SIG-M5 (cell line): ENCODE data around the gene SMARCAD1.

ENCODE experiments used
- DNase-seq: peaks from one replicate; lab custom pipeline; 2025; lab: John Stamatoyannopoulos, UW

The SMARCAD1 gene, protein sequence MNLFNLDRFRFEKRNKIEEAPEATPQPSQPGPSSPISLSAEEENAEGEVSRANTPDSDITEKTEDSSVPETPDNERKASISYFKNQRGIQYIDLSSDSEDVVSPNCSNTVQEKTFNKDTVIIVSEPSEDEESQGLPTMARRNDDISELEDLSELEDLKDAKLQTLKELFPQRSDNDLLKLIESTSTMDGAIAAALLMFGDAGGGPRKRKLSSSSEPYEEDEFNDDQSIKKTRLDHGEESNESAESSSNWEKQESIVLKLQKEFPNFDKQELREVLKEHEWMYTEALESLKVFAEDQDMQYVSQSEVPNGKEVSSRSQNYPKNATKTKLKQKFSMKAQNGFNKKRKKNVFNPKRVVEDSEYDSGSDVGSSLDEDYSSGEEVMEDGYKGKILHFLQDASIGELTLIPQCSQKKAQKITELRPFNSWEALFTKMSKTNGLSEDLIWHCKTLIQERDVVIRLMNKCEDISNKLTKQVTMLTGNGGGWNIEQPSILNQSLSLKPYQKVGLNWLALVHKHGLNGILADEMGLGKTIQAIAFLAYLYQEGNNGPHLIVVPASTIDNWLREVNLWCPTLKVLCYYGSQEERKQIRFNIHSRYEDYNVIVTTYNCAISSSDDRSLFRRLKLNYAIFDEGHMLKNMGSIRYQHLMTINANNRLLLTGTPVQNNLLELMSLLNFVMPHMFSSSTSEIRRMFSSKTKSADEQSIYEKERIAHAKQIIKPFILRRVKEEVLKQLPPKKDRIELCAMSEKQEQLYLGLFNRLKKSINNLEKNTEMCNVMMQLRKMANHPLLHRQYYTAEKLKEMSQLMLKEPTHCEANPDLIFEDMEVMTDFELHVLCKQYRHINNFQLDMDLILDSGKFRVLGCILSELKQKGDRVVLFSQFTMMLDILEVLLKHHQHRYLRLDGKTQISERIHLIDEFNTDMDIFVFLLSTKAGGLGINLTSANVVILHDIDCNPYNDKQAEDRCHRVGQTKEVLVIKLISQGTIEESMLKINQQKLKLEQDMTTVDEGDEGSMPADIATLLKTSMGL

DNA sequence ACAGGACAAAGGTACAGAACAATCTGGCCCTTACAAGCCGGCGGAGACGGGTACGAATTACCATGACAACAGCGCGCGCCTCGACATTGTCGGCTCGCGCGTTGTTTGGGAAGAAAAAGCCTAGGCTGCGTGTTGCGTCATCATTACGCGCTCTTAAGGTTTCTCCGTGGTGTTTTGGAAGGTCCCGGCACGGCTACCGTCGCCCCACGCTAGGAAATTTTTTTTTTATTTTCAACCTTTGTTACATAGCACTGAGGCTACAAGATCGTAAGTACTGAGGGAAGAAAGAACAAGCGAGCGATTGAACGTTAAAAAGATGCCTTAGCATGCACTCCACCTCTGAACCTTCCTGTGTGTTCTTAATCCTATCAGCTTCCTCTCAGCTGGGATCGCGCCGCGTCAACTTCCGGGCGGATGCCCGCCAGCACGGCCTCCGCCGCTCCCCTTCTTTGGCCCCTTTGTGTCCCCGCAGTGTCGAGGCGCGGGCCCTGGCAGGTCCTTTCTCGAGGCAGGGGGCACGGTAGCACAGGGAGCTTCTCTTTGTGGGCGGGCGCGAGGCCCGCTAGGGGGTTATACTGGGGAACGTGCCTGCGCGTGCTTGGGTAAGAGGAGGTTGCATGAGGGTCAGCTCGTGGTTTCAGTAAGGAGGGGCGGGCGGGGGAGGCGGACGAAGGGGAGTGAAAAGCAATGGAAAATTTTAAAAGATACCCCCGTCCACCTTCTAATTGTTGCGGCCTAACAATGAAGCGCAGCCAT lies at the start of gene SMARCAD1:
Gene SMARCAD1, plus strand, starts transcription at position 397 of the 756 bp plus-strand sequence. CDS start 530 bp downstream, outside the sequence.
- DNase-seq = peak; percentile 38

DNA sequence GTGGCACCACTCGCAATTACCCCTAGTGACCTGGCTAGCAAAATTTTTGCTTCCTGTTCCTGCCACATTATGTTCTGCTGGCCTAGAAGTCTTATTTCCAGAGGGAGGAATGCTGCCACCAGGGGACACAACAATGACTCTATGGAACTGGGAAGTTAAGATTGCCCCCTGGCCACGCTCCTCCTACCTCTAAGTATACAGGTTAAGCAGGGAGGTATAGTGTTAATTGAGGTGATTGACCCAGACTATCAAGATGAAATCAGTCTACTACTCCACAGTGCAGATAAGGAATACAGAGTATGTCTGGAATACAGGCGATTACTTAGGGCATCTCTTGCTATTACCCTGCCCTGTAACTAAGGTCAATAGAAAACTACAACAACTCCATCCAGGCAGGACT lies 48.8 kb upstream of the SMARCAD1 start:
- DNase-seq = no peak

DNA sequence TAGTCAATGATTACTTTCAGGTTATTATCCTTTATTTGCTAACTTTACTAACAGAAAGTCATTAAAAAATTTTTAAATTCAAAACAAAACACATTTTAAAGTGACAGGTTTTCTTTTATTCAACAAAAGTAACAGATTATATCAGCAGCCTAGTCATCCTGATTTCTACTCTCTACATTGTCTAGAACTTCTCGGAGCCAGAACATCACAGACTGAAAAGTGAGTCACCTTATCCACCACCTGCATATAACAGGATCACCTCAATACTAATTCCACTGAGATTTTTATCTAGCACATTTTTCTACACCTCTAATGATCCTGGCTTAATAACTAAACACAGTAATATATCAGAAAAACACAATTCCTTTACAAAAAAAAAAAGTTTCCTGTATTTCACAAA lies 47.9 kb upstream of the SMARCAD1 start:
- DNase-seq = no peak

DNA sequence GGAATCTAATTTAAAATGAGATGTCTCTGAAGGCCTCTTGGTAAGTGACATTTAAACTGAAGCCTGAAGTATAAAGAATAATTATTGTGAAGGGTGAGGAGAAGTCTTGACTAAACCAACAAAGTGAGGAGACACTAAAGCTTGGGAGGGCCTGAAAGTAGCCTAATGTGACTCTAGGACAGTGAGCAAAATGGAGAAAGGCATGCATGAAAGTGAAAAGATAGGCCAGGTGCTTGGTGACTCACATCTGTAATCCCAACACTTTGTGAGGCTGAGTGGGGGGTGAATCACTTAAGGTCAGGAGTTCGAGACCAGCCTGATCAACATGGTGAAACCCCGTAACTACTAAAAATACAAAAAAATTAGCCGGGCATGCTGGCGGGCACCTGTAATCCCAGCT lies 46.9 kb upstream of the SMARCAD1 start:
- no peak for DNase-seq

DNA sequence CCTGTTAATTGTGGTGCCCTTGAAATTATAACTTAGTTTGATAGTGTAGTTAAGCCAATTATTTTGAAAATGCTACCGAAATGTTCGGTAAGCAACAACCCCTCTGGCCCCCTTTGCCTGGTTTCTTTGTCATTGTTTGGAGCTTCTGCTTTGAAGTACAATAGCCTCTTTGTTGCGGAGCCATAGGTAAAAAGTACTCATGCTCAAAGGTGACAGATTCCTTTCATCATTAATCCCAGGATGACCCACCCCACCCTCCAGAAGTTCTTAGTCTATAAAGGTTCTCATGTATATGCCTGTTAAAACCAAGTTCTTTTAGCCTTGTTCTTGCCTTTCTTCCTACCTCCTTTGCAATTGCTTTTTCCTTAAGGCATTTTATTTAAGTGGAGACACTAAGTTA lies 42.4 kb upstream of the SMARCAD1 start:
- DNase-seq = no peak

DNA sequence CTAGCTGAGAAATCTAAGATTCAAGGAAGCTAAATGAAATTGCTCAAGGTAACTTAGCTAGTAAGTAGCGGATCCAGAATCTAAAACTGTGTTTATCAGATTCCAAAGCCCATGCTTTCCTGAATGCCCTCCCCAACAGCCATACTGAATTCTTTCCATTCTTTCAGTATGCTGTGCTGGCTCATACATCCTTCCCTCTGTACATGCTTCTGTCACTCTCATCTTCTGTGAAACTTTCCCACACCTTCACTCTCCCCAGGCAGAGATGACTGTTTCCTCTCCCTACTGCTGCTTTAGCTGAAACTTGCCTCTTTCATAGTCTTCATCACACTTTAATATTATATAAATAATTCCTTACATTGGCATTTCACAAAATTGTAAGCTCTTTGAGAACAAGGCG lies 39.3 kb upstream of the SMARCAD1 start:
- DNase-seq = no peak

DNA sequence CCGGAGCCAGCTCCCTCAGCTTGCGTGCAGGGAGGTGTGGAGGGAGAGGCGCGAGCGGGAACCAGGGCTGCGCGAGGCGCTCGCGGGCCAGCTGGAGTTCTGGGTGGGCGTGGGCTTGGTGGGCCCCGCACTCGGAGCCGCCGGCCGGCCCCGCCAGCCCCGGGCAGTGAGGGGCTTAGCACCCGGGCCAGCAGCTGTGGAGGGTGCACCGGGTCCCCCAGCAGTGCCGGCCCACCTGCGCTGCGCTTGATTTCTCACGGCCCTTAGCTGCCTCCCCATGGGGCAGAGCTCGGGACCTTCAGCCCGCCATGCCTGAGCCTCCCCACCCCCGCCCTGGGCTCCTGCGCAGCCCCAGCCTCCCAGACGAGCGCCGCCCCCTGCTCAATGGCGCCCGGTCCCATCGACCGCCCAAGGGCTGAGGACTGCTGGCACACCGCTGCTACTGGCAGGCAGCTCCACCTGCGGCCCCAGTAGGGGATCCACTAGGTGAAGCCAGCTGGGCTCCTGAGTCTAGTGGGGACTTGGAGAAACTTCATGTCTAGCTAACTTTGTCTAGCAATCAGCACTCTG lies 37.8 kb upstream of the SMARCAD1 start:
- no peak for DNase-seq

DNA sequence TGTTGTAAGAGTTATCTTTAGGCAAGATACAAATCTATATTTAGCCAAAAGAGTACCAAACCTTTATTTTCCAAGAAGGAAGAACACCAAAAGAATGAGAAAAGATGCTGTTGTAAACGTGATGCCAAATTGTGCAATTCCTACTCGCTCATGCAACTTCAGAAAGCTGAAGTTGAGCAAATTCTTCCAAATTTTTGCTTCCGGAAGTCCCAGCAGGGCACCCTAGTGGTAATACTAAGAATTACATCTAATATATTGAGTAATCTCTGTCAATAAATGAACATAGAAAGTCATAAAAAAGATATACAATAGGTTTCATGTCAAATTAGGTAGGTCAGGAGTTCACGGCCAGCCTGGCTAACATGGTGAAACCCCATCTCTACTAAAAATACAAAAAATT lies 36.0 kb upstream of the SMARCAD1 start:
- no peak for DNase-seq

DNA sequence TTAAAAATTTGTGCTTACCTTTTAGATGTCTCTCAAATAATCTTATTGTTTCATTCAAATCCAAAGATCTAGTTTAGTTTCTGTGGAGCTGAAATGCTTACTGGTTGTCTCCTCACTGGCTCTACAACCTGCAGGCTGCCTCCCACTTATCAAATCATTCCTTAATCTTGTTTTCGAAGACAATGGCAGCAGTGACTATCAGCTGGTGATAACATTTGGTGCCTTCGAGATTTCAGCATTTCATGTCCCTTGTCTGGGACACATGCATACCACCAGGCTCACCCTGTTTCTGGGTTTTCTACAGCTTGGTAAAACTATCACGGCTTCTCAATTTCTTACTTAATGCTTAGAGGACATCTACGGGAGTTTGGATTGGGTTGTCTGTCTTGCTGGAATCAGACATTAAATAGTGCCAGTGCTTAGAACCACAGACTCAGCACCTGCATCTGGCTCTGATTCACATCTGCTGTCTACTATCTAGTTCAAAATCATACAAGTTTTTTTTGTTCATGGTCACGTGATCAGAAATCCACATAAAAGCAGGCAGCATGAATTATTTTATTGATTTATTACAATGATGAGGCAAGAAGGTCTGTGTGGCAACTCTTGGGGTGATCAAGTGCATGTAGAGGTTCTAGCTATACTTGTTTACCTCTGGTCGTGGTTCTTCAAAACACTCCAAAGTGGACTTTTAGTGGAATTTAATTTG lies 32.0 kb upstream of the SMARCAD1 start:
- no peak for DNase-seq

DNA sequence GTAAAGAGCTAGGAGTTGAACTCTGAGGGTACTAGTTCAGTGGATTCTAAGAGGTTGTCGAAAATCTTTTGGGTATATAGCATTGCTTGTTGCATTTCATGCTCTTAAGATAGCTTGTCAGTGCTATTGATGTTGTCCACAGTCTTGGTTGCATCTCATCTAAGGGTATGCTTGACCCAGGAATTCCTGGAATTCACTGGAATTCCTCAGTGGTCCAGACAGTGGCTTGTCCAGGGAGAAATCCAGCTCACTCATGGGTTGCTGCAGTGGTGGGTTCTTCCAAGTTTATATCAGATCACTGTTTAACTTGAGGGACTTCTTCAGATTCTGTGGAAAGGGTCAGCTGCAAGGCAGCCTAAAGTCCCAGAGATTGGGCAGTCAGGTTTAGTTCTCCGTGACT lies 29.8 kb upstream of the SMARCAD1 start:
- DNase-seq = no peak

DNA sequence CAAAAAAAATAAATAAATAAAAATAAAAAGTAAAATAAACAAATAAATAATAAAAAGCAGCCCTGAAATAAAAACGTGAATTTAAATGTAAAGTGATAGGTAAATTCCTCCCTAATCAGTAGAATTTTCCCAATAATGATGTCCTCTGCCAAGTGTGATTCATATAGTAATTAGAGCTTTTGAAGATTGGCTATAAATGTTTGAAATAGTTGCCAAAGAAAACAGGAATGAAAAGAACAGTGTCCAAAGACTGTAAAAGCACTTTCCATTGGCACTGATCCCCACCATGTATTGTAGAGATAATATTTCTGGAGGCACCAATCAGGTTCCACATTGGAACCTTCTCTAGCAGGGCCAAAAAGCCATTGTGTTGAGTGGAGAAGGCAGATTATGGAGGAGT lies 25.9 kb upstream of the SMARCAD1 start:
- DNase-seq = no peak

DNA sequence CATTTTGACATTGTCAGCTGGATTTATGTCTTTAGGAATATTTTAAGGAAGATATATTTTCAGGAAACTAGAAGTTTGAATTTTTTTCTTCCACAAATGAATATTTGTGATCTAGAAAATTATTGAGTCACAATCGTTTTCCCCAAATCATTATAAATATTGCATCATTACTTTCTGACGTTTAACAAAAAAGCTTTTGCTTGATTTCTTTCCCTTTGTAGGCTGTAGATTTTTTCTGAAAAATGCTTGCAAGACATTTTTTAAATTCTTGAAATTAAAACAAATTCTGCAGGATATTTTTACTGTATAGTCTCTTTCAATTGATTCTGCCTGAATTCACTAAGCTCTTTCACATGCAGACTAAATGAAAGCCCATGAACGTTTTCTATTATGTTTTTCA lies 4.9 kb upstream of the SMARCAD1 start:
- no peak for DNase-seq

DNA sequence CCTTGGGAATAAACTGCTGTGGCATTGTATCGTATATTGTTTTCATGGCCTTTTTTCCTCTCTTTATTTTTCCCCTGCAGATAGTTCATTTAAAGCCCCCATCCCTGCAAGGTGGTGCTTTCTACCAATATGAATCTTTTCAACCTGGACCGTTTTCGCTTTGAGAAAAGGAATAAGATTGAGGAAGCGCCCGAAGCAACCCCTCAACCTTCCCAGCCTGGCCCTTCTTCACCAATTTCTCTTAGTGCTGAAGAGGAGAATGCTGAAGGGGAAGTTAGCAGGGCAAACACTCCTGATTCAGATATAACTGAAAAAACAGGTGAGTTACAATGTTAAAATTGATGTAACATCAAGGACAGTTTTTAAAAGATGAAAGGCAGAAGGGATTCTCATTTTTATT lies 601 bp downstream of the SMARCAD1 start:
- DNase-seq = no peak

DNA sequence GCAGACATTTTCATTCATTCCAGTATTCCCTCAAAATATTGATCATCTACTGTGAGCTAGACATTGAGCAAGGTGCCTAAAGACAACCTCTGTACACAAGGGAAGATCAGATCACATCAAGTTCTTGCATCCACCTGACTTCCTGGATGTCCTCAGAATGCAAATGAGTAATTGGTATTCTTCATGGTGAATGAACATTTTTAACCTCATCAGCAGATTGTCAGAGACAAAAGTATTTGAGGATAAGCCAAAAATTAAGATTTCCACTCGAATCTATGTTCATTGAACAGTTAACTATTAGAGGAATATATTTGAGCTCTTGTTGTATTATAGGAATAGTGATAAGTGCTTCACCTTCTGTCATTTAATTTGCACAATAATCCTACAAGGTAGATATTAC lies 1.3 kb downstream of the SMARCAD1 start:
- no peak for DNase-seq

DNA sequence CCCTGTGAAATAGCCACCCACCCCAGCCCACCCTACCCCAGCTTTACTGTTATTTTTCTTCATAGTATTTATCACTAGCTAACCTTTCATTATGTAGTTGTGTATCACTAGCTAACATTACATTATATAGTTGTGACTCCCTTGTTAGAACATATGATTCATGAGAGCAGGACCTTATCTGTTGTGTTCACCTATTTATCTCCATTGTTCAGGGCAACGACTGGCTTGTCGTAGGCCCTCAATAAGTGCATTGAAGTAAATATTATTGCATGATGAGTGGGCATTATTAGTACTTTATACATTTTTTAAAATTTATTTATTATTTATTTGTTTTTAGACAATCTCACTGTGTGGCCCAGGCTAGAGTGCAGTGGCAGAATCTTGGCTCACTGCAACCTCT lies 4.2 kb downstream of the SMARCAD1 start:
- no peak for DNase-seq

DNA sequence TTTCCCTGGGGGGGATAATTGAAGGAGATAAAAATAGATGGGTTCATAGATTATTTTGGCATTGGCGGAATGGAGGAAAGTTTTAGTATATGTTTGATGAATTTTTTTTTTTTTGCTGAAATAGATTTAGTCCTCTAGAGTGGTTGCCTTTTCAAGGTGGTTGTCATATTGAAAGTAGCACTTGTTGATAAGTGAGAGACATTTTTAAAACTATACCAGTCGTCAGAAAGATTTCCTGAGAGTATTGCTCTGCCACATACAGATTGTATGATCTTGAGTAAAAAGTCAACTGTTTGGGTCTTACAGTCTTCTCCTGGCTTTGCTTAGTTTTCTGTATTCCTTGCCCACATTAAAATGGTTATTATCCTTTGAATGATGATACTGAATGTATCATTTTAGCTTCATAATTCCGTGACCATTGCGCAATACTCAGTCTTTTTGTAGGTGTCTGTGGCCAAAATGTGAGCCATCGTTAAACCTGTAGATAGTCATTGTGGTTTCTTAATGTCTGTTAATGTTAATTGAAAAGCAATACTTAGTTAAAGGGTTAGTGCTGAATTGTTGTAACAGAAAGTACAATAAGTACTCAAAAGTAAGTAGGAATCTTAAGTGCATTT lies 7.1 kb downstream of the SMARCAD1 start:
- DNase-seq = no peak

DNA sequence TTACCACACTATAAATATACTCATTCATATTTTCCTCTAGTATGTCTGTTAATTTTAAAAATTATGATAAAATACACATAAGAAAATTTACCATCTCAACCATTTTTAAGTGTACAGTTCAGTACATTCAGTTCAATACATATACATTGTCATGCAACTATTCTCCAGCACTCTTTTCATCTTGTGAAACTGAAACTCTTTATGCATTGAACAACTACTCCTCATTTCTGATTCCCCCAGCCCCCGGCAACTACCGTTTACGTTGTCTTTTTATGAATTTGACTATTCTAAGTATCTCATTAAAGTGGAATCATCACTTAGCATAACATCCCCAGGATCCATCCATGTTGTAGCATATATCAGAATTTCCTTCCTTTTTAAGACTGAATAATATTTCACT lies 8.7 kb downstream of the SMARCAD1 start:
- DNase-seq = no peak

DNA sequence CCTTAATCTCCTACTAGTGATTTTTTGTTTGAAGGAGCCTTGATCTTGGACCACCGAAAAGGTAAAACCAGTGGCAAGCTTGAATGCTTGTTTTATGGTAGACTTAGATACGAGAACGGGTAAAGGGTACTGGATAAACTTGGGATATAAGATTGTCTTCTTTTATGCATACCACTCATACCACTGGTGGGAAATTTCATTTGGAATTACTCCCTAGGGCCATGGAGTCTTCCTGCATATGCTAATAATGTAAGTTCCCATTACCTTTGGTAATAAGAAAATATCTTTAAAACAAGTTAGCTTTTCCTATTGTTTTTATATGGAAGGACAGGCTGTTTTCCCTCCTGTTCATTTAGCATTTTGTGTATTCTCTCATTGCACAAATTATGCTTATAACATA lies 11.7 kb downstream of the SMARCAD1 start:
- DNase-seq = no peak

DNA sequence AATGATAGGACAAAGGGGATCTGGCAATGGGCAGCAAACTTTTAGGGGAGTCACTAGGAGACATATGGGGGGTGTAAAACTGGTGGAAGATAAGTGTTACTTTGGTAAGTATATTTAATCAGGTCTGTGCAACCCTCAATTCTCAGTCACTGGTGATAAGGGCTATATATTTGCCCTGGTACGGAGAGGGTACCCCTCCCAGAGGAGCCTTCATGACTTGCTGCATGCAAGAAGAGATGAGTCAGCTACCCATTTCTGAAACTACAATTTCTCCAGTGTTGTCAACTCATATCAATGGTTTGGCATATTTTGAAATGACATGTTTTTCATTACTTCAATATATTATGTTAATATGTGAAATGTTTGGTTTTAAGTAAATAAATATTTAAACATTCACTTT lies 14.3 kb downstream of the SMARCAD1 start:
- DNase-seq = no peak

DNA sequence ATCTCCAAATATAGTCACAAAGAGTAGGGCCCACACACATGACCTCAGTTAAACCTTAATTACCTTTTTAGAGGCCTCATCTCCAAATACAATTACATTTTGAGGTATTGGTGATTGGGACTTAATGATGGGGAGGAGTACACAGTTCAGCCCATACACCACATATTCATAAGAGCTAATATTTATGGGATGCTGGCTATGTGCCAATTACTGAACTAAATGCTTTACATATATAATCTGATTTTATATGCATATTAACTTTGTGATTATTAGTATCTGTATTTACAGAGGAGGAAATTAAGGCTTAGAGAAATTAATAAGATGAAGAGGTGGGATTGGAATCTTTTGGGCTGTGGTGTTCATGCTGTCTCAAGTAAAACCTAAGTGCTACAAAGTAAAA lies 17.8 kb downstream of the SMARCAD1 start:
- DNase-seq = no peak

DNA sequence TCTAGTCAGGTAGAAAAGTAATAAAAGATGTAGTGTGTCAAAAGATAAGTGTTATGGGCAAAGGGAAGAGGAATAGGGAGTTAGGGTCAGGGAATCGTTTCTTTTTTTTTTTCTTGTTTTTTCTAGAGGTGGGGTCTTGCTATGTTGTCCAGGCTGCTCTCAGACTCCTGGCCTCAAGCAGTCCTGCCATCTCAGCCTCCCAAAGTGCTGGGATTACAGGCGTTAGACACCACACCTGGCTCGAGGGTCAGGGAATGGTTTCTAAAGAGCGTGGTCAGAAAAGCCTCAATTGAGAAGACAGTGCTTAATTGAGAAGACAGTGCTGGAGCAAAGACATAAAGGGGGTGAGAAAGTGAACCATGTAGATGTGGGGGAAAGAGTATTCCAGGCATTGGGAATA lies 19.1 kb downstream of the SMARCAD1 start:
- no peak for DNase-seq
